GM21737 (cell line): ENCODE results near the gene MPRIP.

Source experiments
- ATAC-seq: cut with Tn5 transposase; IDR thresholded peaks from one replicate; pipeline ENCODE4 v1.9.1; 2021; ENCODE audit warnings: mild to moderate bottlenecking, moderate library complexity; ENCODE audit not compliant: unreplicated experiment

MPRIP gene

DNA sequence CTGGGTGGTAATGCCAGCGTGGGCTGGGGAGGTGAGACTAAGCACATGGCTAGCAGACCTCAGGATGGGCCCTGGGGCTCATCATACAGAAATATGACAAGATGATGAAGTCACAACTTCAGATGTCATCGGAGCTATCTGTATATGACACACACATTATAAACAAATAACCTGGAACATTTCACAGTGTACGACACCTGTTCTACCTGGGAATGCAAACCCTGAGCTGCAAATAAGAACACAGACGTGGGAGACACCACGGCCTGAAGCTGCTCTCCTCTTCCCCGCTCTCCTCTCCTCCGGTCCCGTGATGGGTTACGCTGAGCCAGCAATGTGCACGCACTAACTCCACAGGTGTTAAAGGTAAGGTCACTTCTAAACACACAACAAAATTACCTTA, 159.0 kb downstream of the MPRIP start:
- ATAC-seq: no peak

DNA sequence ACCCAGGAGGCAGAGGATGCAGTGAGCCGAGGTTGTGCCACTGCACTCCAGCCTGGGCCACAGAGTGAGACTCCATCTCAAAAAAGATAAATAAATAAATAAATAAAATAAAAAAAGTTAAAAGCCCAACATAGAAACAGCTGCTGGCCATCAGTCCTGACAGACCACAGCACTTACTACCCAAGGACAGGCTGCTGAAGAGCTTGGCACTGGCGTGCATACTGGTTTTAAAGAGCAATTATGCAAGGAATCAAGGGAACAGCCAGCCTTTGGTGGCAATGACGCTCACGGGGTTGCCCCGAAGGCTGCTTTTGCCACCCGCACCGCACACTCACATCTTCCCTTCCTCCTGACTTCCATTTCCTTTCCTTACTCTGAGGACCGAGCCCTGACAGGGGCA, 159.7 kb downstream of the MPRIP start:
- no peak for ATAC-seq

DNA sequence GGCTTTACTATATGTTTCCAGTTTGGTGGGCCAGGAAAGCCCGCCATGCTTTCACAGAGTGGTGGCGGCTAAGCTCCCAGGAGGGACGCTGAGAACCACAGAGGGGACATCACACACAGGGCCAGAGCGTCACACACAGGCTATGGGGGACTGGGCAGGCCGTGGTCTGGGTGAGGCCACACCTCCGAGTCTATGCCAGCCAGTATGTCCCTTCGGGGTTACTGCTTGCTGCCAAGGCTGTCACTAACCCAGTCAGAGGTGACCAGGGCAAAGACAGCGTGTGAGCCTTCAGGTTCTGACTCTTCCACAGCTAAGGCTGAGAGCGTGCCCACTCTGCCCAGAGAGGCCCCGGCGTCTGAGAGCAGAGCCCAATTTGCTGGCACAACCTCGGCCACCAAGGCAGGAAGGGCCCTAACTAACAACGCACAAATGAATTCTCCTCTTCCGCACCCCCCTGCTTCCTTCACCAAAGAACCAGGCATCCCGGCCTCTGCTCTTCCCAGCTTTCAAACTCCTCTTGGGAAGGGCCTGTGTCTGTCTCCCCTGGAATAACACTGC, 161.0 kb downstream of the MPRIP start:
- no peak for ATAC-seq

DNA sequence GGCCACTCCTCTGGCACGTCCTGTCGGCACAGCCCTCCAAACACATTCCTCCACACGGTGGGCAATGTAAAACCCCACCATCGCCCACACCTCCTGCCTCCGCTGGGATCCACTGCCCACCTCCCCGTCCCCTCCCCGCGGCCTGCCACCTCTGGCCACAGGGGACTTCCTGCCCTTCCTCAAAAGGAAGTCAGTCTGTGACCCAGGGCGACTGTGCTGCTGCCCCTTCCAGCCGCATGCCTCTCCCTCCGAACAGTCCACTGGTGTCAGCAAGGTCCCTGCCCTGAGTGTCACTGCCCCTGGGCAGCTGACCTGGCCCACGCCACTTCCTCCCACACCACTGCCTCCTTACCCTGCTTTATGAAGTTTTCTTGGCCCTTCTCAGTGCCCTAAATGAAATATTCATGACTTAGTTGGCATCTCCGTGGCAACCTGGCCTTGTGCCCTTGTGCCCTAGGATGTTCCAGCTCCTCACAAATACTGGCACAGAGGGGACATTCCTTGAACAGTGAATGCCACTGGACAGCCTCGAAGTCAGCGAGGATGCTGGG, 161.9 kb downstream of the MPRIP start:
- ATAC-seq: no peak

DNA sequence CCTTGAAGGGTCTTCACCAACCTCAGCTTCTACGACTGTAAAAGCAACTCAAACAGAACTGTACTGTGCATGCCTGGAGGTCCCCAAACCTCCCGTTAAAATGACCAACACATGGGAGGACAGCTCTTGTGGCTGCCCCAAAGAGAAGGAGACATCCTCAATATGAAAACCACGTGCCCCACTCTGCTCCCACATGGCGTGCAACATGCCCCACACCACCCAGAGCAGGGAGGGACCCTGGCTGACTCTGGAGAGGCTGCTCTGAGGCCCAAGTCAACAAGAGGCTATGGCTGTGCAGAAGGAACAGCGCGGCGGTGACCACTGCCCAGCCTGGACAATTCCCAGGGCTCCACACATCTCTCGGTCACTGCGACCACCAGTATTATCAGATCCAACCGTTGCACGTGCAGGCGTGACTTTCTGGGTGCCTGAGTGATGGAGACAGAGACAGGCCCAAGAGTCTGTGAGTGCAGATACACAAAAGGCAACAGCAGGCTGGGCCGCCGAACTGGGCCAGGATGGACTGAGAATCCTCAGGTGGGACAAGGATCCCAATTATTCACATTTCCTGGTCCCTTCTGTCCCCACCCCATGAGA, 162.5 kb downstream of the MPRIP start:
- no peak for ATAC-seq

DNA sequence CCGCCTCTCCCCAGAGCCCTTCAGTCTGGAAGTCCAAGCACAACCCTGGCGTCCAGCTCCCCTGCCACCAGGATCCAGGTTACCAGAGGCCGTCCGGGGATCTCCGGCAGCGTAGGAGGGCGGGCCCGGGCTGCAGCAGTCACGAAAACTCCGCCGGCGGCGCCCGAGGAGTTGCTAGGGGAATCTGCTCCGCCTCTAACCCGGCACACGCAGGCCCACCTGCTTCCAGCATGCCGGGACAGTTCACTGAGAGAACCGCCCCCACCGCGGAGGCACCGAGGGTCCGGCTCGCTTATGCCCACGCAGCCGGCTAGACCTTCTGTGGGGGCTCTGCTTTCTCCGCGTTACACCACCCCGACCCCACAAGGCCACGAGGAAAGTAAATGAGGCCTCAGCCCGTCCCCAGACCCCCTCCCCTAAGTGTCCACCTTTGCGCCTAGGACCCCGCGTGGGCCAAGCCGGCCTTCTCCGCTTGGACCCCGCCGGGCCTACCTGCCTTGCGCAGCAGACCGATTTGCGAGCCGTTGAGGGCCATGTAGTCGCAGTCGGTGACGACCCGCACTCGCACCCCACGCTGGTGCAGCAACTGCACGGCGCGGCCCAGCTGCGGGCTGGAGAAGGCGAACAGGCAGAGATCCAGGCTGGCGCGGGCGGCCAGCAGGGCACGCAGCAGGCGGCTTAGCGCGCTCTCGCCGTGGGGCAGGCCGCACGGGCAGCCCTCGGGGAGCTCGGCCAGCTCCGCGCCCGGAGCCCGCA, 163.3 kb downstream of the MPRIP start:
- peak; percentile 28 for ATAC-seq

DNA sequence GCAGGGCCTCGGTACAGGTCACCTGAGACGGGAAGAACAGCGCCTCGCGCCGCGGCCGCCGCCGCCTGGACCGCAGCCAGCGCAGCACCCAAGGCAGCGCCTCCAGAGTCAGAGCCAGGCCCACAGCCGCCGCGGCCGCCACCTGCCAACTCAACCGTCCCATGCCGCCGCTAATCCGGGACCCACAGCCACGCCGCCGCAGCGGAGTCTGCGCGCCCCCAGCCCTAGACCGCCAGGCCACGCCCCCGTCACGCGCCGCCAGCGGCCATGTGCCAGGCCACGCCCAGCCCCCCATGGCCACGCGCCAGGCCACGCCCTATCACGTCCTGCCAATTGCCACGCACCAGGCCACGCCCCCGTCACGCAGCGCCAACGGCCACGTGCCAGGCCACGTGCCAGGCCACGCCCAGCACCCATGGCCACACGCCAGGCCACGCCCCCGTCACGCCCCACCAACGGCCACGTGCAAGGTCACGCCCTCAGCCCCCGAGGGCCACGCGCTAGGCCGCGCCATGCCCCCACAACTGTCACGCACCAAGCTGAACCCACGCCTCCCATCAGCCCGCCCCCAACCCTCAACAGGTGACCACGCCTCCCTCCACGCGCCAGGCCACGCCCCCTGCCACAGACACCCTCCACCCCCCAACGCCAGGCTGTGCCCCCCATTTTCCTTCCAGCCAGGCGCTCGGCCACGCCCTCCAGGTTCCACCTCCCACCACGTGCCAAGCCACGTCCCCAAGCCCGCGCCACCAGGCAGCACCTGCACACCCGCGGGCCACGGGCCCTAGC, 164.1 kb downstream of the MPRIP start, which contains the start of gene PLD6:
PLD6 (minus strand) TSS at position 210 of the 789 bp plus-strand sequence; CDS start at position 163, 47 bp downstream.
- ATAC-seq: peak; percentile 50

DNA sequence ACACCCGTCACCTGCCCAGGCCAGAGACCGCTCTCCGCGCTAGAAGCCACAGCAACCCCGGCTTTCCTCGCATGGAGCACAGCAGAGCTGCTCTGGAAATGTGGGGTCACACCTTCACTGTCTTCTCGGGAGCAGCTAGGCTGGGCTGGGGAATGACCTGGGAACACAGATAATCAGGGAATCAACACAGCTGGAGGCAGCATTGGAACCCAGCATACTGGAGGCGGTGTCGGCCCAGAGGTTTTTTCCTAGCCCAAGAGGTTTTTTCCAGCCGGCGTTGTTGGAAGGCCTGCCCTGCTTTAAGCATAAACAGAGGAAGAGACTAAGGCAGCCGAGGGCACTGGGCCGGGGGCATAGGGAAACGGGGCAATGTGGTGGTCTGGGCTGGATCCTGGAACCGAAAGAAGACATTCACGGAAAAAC, 164.7 kb downstream of the MPRIP start:
- no peak for ATAC-seq

DNA sequence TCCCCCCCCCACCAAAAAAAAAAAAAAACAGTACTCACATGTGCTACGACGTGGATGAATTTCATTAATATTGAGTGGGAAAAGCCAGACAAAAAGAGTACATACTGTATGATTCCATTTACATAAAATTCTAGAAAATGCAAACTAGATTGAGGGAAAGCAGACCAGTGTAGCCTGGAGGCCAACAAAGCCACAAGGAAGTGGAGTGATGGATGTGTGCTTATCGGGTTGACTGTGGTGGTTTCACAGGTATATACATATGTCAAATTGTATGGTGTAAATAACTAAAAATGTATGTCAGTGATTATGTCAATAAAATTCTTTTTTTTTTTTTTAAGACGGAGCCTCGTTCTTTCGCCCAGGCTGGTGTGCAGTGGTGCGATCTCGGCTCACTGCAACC, 165.7 kb downstream of the MPRIP start:
- ATAC-seq: no peak

DNA sequence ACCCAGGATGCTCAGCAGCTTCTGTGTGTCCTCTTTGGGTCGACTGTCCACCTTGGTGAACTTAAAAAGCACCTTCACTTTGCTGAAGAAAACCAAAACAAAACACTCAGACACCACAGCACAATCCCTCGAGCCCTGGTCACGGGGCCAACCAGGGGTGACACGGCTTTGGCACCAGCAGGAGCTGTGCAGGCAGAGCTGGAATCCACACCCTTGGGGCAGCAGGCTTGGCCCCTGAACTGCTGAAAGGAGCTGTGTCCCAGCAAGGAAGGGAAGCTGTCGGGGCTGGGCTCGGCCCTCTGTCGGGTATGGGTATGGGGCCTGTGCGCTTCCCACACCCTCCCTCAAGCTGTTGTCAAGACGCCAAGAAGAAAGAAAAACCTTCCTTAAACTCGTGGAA, 171.5 kb downstream of the MPRIP start:
- no peak for ATAC-seq

DNA sequence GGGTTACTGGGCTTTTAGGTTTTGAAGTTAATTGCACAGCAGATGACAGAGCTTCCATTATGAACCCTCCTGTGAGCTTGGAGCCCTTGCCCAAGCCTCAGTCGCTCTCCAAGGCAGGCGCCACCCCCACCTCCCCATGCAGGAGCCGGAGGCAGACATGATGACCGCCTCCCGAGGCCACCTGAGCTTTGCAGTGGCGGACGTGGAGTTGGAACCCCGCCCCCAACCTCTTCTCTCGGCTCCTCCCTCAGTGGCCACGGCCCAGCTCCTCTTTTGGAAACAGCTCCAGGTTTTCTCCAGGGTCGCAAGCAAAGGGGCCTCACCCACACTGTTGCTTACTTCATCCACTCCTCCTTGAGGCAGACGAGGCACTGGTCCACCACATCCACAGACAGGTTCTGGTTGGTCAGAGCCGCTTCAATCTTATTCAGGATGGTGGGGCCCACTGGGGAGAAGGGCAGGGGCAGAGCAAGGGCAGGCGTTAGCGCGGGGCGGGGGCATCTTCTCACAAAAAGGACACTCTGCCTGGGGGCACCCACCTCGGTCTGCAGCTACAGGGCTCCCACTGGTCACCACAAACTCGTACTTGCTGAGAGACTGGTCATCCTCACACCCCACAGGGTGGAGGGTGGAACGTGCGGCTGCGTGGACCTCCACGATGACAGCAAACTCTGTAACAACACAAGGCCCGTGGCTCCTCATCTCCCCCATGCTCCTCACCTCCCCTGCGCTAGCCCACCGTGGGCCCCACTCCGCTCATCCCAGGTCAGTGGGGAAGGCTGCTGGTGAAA, 172.6 kb downstream of the MPRIP start:
- ATAC-seq: no peak

DNA sequence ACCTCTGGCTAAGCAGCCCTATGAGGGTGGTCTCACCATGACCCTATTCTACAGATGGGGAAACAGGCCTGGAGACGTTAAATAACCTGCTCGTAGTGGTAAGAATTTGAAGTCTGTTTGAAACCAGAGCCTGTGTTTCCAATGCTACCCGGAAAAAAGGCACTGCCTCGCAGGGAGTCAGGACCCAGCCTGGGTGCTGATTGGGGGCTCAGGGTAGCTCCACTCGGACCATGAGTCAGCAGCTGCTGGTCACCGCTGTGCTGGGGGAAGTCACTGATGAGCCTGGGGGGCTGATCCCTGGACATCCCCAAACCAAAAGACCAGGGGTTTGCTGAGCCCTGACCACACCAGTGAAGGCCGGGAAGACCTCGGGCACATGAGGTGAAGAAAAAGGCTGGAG, 173.3 kb downstream of the MPRIP start:
- no peak for ATAC-seq

DNA sequence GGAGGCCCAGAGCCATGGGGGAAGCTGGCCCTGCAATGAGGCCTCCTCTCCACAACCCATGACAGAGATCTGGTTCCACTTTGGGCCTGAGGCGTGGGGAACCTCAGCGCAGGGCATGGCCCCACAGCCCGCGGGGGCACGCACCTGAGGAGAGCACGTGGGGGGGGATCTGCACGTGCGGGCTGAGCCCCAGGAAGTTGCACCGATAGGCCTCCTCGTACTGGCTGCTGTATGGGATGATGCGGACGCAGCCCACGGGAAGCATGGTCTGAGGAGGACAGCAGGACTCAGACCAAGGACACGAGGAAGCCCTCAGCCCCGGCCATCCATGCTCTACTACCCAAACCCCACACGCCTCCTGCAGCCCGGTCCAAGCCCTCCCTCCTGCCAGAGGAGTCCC, 174.0 kb downstream of the MPRIP start:
- no peak for ATAC-seq

DNA sequence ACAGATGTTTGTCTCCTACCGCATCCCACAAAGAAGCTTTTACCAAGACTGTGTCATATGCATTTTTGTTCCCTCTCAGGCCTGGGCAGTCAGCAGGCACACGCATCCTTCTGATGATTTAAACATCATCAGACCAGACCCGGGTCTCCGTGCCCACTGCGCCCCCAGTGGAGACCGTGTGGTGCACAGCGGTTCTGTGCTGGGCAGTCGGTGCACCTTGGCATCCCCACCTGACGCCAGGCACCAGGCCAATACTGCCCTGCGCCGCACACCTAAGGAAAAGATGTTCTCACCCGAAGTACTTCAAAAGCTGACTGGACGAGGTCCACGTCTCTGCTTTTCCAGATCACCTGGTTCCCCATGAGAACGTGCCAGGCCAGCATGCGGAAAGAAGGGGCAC, 174.5 kb downstream of the MPRIP start:
- no peak for ATAC-seq

DNA sequence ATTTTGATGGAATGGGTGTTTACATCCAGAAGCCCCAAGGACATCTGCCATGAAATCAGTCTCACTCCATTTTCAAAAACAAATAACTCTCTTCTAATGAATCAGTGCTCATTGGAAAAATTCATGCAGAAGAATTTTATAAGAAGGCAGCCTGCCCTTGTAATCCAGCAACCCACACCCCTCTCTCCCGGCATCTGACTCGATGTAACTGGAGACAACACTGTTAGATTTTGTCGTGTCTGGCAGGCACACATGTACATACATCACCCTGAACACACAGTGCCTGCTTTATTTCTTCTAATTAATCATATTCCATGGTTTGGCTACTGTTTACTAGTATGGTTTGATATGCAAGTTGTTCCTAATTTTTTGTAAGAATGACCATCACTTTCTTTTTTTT, 175.7 kb downstream of the MPRIP start:
- ATAC-seq: no peak

DNA sequence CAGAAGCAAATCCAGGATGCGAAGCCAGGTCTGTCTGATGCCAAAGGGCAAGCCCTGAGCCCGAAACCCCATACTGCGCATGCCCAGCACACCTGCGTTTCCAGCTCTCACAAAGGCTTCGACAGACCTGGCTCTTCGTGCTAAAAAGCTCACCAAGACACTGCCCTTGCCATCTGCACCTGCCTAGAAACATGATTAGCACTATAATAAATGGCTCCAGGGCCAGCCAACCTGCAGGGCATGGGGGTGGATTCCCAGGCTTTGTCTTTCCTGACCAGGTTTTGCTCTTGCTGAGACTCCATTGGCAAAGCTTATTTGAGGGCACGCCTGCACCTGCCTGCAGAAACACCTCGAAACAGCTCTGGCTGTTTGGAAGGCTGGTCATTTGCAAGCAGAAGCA, 178.3 kb downstream of the MPRIP start:
- no peak for ATAC-seq

DNA sequence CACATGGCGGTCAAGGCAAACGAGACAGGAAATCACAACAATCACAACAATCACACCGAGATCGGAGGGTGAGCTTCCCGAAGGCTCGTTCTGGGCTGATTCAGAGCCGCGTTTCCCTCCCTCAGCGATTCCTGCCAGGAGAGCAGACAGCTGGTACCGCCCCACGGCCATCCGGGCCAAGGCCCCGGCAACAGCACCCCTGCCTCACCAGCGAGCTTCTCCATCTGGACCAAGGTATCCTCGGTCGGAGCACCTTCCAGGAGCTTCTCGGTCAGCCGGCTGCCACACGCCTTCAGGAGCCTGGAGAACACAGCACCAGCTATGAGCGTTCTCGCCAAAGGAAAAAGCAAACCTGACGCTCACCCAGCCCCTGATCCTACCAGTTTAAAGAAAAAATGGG, 179.1 kb downstream of the MPRIP start:
- ATAC-seq: no peak

DNA sequence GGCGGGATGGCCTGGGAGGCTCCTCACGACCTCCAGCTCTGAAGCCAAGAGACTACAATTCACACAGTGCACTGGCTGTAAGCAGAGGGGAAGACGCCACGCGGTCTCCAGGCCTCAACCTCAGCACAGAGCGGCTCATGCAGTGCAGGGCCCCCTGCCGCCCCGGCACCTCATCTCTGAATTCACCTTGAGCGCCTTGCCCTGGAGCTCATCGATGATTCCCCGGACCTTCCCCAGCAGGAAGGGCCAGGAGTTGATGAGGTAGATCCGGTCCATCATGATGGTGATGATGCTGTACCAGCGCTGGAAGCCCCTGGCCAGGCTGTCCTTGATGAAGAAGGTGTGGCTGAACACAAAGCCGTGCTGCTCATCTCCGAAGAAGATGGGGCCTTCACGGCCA, 181.5 kb downstream of the MPRIP start:
- ATAC-seq: no peak

DNA sequence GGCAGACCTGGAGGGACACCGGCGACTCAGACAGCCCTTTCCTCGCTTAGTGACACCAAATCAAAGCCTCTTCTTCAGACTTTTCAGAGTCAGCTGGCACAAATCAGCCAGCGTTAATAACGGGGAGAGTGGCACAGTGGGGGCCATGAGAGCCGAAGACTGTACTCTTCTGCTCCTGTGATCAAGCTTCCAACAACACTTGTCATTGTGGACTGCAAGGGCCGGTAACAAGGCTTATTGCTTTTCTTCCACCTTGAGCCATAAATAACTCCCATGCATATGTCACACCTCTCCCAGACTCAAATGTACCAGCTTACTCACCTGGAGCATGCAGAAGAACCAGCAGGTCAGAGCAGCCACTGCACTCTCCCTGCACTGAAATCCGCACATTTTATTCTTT, 181.9 kb downstream of the MPRIP start:
- no peak for ATAC-seq

DNA sequence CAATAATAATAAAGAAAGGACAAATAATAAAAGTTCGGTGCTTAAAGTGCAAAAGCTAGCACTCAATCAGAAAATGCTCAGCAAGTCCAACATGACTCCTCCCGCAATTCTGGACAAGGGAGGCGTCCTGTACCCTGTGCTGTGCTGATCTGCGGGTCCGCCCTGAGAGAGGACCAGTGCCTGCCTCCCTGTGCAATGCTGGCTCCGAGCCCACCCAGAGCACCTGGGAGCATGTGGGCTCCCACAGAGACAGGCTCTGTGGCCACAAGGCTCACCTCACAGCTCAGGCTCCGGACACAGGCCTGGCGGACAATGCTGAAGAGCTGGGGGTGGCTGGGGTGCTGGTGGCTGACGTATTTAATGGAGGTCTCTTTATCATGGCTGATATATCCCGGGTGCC, 183.6 kb downstream of the MPRIP start:
- ATAC-seq: no peak
